ENCODE measurements around the gene GASK1A.
"Not testable (repeated sequence)": the region's sequence is repeated elsewhere in the genome, so short reads cannot be mapped to it uniquely, and the experiment has no call there.

GASK1A gene

DNA sequence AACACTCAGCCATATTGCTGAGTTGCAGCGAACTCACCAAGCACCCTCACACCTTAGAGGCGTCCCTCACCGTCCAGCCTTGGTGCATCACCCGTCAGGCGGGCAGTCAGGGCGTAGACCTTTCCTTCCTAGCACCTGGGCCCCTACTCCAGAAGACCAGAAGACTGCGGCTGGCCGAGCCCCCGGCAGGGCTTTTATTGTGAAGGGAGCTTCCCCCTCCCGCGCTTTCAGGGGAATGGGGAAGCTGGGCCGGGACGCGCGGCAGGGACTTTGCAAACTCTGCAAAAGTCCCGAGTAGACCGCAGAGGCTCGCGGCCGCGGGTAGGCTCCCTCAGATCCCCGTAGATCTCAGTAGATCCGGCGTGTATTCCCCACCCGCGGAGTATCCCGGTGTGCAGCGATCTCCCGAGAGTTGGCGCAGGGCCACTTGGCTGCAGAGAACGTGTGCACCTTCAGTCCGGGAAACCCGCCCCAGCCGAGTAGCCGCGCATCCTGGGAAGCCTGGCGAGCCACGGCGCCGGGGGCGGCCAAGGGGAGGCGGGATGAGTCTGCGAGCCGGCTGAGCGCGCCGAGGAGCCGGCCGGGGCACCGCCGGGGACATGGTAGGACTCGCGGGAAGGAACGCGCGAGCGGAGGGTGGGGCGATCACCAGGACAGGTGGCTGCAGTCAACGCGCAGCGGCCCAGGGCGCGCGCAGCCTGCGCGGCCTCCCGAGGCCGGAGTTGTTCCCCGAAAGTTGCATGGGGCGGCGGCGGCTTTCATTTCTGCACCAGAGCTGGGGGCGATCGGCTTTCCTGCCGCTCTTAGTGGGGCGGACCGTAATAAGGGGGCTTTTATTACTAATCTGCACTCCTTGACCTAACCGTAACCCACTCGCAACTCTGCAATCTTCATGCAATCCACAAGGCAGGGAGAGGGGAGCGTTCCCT is at the start of gene GASK1A:
Gene GASK1A, plus strand, starts transcription at position 268 of the 929 bp plus-strand sequence. Its CDS starts 332 bp downstream, at position 600.
- no peak for DNase-seq (ENCODE audit: low read depth)

DNA sequence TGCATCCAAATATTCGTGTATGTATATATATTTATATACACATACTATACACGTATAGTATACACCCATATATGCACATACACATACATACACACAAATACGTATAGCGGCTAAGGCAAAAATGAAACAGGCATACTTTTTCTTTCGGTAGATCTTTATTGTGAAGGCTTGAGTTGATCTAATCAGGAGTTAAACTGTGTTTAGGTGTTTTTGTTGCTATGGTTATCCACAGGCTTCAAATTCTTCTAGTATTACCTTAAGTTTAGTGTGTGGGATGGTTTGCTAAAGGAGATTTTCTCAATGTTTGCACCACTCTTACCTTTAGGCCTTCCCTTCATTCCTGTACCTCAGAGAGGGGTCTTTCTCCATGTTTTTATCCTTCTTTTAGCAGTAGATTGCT is 45.0 kb upstream of the GASK1A start:
- no peak for DNase-seq (ENCODE audit: low read depth)

DNA sequence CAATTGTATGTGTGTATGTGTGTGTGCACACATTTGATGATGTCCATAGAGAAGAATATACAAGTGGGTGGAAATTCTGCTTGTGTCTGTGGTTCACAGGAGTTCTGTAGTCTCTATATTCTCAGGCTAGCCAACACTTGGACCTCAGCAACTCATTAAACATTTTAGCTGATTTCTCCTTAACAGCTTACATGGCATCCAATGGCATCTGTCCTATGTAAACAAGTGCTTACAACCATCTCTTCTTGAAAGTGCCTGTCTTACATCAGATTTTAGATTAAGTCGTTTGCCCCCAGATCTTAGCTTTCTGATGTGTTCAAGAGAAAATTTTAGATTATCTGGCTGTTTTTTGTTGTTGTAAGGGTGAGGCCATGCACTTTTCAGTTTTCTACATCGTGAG is 44.2 kb upstream of the GASK1A start:
- DNase-seq (ENCODE audit: low read depth), result no peak

DNA sequence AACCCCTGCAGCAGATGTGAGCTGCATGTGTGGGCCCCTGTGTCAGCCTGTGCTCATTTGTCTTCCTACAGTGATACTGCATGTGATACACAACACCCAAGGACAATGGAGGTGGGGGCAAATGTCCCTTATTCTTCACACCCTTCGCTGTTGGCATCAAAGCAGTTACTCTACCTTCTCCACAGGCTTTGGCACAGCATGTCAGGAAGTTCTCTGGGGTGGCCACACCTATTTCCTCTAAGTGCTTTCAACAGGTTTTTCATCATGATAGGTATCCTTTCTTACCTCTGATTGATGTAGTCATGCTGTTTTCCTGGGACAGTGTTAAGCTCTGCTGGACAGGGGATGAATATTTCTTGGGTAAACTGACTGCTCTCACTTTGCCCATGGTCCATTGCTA is 43.6 kb upstream of the GASK1A start:
- no peak for DNase-seq (ENCODE audit: low read depth)

DNA sequence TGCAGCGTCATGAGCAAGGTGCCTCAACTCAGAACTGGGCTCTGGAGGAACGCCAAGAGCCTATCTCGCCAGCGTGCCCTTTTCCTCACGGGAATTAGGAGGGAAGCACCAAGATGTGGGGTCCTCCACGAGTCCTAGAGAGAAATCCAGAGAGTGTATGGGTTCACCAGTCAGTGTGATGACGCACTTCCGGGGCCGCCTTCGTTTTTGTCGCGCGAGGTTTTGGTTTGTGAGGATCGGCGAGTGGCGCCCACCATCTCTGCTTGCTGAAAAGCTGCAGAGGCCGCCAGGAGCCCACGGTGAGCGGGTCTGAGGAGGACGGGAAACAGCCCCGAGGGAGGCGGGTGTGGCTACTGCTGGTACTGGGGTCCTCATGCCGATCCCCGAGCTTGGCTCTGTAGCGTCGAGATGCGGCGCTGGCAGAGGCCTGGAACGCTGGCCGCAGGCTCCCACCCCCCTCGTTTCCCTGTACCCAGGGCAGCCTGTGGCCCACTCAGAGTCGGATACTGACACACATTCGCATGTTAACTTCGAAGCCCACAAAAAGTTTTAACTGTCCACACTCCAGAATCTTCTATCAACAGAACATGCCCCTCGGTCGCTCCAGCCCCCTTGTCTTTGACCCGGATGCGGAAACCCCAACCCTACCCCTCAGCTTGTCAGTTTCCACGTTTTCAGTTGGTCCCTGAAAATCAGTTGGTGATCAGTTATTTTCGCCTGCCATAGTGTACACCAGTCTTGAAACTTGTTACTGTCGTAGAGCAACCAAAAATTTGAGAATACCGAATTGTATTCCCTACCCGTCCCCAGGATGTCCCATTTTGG is 42.7 kb upstream of the GASK1A start:
- peak; percentile 18 for DNase-seq (ENCODE audit: low read depth)

DNA sequence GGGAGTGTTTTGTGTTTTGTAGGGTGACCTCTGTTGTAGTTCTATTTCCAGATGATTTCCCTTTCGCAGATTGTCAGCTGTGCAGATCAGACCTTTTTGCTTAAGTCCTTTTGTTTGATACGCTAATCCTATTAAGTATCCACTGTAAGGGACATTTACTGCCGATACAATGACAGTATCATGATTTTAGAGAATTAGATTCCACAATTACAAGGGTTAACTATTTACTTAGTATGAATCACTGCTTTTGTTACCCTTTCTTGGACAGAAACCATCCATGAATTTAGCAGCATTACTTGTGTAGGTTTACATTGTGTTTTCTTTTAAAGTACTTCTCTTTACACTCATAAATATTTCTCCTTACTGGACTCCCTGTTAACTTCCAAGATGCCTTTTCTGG is 41.8 kb upstream of the GASK1A start:
- DNase-seq (ENCODE audit: low read depth), result no peak

DNA sequence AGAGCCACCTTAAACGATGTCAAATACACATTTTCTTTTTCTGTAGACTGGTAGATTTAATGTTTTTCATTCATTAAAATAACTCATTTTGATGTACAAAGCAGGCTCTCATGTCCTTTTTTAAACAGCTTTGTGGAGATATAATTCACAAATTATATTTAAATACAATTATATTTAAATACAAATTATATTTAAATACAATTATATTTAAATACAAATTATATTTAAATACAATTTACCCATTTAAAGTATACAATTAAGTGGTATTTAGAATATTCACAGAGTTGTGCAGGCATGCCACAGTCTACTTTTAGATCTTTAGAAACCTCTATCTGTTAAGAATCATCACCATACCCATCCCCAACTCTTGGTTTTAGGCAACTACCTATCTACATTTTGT is 36.4 kb upstream of the GASK1A start:
- DNase-seq (ENCODE audit: low read depth), result no peak

DNA sequence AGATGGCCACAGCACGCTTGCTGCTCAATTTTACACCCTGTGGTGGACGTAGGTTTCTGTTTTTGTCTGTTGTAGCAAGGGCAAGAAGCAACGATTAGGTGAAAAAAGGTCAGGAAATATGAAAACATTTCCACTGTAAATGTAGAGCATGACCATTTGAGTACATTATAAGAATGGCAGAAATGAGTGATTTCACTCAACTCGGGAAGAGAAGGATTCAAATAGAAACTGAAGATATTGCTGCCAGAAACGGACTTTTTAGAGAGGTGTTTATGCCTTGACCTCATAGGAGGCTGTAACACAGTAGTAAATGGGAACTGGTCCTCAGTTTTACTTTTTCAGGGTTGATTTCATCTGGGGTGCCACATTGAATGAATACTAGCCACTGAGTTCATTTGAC is 33.1 kb upstream of the GASK1A start:
- no peak for DNase-seq (ENCODE audit: low read depth)

DNA sequence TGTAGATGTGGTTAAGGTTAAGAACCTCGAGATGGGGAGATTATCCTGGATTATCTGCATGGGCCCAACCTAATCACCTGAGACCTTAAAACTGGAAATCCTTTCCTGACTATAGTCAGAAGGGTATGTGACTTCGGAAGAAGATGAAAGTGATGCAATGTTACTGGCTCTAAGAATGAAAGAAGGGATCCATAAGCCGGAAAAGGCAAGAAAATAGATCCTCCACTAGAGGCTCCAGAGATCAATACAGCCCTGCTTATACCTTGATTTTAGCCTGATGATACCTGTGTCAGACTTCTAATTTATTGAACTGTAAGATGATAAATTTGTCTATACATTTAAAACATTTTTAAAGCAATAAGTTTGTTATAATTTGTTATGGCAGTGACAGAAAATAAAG is 21.5 kb upstream of the GASK1A start:
- no peak for DNase-seq (ENCODE audit: low read depth)

DNA sequence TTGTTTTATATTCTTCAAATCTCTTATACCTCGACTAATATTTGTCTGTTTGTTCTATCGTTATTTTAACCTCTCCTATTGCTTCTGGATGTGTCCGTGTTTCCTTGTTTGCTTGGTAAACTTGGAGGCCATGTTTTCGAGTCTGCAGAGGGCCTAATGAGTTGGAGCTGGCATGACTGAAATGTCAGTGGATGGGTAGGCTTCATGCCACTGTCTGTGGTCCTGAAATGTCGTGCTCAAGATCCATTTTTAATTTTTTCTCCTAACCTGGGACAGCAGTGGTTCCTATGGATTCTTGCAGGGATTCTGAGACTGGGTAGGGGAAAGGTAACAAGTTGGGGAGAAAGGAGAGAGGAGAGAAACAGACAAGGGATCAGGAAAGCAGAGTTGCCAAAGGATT is 18.8 kb upstream of the GASK1A start:
- no peak for DNase-seq (ENCODE audit: low read depth)

DNA sequence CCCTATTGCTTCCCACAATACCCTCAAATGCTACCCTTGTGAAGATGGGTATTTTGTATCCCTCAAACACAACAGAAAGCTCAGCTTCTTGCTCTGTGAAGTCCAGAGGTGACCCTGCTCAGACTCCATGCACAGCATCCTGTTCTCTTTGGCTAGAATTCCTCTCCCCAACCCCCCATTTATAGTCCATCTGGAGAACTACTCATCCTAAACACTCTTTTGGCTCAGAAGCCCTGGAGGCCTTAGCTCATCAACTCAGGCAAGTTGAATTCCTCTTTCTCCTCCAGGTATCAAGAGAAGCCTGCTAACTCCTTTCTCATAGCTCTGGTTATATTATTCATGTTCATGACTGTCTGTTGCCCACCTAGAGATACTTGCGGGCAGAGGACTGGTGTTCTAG is 18.3 kb upstream of the GASK1A start:
- no peak for DNase-seq (ENCODE audit: low read depth)

DNA sequence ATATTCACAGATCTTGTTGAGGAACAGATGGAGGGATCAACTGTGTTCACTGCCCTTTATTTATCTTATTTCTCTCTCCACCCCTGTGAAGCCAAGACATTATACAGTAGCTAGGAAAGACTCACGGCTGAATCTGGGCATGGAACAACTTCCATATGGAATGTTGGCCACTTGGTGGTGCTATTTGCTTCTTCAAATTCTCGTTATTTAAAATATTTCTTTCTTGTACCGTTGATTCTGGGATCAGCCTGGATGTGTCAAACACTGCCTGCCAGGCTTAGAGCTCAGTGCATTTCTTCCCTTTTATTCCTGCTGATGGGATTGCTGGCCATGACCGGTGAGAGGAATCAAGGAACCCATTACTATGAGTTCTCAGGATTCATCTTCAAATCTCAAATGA is 17.5 kb upstream of the GASK1A start:
- peak; percentile 25 for DNase-seq (ENCODE audit: low read depth)

DNA sequence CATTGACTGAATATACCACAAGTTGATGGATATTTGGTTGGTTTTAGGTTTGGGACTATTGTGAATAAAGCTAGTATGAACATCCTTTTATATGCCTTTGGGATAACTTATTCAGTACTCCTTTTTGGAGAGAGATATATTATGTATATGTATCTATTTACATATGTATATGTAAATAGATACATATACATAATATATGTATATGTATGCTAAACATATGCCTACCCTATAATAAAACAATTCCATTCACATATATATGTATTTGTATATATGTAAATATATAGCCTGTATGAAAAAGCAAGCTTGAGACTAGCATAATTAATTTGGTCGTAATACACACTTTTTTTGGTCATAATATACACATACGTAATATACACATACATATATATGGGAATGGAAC is 15.8 kb upstream of the GASK1A start:
- DNase-seq (ENCODE audit: low read depth), result no peak

DNA sequence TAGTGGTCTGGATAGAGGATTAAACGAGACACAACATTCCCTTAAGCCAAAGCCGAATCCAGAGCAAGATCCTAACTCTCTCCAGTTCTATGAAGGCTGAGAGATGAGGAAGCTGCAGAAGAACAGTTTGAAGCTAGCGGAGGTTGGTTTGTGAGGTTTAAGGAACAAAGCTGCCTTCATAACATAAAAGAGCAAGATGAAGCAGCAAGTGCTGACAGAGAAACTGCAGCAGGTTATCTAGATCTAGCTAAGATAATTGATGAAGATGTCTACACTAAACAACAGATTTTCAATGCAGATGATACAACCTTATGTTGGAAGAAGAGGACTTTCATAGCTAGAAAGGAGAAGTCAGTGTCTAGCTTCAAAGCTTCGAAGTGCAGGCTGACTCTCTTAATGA is 14.8 kb upstream of the GASK1A start:
- DNase-seq (ENCODE audit: low read depth), result no peak

DNA sequence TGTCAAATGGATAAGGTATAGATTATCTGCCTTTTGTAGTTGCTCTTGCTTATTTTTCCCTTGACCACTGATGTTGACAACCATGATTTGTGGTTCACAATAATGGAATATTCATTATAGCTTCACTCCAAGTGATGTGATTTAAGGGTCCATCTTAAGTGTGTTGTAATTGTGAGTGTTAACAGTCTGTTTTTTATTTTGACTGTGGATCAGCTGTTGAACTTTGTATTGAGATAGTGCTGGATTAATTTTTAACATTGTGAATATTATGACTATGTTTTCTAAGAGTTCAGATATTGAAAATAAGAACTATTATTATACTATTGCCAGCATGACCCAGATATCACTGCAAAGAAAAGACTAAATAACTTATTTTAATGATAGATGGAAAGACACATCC is 8.6 kb upstream of the GASK1A start:
- no peak for DNase-seq (ENCODE audit: low read depth)

DNA sequence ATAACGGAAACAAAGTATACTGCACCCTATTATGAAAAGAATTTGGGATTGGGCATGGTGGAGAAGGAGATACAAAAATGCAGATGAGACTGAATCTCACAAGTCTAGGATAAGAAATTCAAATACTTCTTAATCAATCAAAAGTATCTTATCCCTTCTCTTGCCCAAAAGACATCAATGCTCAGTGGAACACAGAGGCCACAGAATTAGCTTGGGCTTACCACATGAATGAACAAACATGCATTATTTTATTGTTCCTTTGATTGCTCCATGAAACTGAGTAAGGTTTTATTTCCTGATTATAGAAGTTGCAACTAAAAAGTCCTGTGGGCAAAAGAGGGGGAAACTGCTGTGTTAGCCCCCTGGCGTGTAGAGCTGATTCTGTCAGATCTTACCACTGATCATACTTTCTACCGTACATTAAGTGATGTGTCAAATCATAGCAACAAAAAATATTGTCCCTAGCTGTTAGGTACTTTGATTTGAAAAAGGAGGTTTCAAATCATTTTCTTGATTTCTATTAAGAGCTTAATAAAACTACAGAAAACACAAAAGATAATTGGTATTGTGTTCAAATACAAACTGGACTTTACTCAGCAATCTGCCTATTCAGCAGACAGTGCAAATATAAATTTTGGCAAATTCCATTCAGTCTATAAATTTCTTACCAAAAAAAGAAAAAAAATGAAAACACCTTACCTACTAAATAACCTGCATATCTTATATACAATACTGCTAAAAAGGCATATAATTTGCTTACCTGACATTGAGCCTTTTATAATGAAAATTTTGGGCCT is 7.9 kb upstream of the GASK1A start:
- no peak for DNase-seq (ENCODE audit: low read depth)

DNA sequence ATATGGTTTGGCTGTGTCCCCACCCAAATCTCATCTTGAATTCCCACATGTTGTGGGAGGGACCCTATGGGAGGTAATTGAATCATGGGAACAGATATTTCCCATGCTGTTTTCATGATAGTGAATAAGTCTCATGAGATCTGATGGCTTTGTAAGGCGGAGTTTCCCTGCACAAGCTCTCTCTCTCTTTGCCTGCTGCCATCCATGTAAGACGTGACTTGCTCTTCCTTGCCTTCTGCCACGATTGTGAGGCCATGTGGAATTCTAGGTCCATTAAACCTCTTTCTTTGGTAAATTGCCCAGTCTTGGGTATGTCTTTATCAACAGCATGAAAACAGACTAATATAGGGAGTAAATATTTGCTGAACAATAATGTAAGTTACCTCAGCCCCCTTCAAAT is 4.2 kb upstream of the GASK1A start:
- DNase-seq (ENCODE audit: low read depth), result not testable (repeated sequence)

DNA sequence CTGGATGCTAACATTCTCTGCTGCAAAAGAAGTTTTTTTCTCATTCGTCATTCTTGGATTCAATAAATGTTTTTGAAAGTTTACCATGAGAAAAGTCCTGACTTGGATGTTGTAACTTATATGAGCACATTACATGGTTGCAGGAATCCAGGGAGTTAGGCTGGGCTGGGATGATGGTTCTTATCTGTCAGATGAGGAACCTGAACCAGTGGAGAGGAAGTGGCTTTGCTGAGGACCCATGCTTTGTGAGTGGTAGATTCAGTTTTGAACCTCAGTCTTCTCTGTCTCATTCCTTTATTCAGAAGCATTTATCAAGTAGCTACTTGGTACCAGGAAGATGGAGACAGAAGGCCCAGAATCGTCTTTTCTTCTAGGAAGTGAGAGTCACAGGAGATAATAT is 3.7 kb upstream of the GASK1A start:
- DNase-seq (ENCODE audit: low read depth), result no peak

DNA sequence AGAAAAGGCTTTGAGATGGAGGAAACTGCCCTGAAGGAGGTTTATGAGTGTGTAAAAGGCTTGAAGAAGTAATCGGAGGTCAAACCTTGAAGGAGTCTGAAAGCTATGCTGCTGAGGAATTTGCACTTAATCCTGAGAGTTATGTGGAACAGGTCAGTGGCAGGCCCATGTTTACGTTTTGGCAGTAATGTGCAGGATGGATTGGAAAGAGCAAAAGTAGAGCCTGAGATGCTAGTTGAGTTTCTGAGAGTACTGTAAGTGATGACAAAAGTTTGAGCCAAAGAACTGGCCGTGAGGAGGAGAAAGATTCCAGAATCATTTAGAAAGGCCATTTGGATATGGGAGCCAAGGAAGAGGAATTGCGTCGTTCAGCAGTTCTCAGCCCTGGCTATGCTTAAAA is 3.2 kb upstream of the GASK1A start:
- no peak for DNase-seq (ENCODE audit: low read depth)

DNA sequence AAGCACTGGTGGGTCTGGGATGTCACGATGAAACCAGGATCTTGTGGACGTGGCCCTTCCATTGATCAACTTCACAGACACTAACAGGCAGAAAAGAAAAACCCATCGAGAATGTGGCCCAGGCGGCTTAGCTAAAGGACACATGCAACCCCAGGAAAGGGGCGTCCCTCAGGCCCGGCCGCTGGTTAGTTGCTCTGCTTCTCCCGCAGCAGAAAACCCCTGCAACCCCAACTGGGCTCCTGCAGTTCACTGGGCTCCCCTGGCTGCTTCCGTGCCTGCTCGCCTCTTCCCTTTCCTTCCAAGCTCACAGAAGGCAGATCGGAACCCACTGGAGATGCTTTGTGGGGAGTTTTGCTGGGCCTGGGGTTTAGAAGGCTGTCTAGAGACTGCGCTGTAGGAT is 1.1 kb downstream of the GASK1A start:
- DNase-seq (ENCODE audit: low read depth), result no peak

DNA sequence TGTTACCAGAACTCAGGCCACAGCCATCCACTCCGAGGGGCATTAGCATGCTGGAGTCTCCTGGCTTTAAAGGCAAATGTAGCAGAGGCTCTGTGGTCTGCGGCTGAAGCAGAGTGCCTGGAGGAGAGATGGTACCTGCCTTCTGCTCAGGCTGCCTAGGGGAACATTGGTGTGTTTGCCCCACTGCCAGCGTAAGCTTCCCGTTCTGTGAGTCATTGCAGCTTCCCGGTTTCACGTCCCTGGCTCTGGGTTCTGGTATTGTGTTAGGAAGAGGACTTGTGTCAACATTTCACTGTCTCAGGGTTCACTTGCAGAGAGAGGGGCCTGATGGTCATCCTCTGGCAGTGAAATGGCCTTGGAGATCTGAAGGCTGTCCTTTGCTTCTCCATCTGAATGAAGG is 1.8 kb downstream of the GASK1A start:
- DNase-seq (ENCODE audit: low read depth), result no peak

DNA sequence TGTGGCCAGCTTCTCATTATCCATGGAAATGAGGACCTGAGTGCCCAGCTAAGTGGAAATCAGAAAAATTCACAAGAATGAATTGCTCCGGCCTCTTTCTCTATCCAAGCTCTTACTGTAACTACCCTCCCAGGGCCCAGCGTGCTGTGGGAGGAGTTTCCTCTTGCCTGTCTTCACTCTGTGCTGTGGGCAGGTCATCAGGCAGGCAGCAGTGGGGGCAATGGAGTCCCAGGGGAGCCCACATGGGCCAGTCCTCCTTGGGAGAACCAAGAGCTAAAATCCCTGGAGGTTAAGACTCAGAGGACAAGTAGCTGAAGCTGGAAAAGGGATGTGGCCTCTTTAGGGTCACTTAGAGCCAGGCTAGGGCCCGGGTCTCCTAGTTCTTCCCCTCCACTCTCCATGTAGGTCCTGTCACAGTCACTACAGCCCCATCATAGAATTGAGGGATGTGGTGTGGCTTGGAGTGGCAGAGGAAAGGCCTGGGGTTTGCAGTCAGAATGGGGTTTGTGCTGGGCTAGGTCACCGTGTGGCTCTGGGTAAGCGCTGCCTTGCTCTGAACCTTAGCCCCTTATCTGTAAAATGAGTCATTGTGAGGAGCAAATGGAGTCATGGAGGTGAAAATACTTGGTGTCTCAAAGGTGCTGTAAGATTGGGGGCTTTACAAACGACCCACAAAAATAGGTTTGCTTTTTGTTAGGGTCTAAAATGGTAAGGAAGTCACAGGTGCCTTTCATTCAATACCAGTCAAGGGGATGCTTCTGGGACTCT is 3.7 kb downstream of the GASK1A start:
- no peak for DNase-seq (ENCODE audit: low read depth)

All from GM04504 (cell line).